ENCODE measurements around the gene CHAMP1.
"Not testable (repeated sequence)": the region's sequence is repeated elsewhere in the genome, so short reads cannot be mapped to it uniquely, and the experiment has no call there.

Gene CHAMP1

GRCh38 chr13:114338959-114339358, 24.7 kb downstream of the CHAMP1 start:
- DNase-seq (ENCODE audit: low read depth, low spot score), result no peak
- ChIA-PET POLR2A (no interaction called here), CTCF (interaction anchor here (1.0 to 8.0 kb wide), 5 partner anchors 9 to 91 kb away, joined by 3 to 51 read pairs (median 4); no protein-coding TSS in a partner anchor)
- TF ChIP-seq CTCF (IDR thresholded peaks at IDR 0.05; ENCODE audit: insufficient read depth, low read length, missing control alignments), result no peak
- H3K4me3 ChIP-seq (ENCODE audit: low read depth, low read length), result no peak overlapping the region

- H3K4me3 ChIP-seq (ENCODE audit: low read depth, low read length), result no peak overlapping the region
- DNase-seq (ENCODE audit: low read depth, low spot score), result no peak
- ChIA-PET POLR2A (no interaction called here), CTCF (interaction anchor here (0.7 to 8.0 kb wide), 11 partner anchors 8 to 109 kb away, joined by 3 to 51 read pairs (median 4); partner anchors contain the start of gene UPF3A)
- peak; percentile 64 for TF ChIP-seq CTCF (IDR thresholded peaks at IDR 0.05; ENCODE audit: insufficient read depth, low read length, missing control alignments)
These were observed 25.7 kb downstream of the CHAMP1 start for GRCh38 chr13:114339857-114340534.

GRCh38 chr13:114341003-114341777, 26.9 kb downstream of the CHAMP1 start:
- ChIA-PET CTCF (interaction anchor here (1.3 to 8.0 kb wide), 7 partner anchors 9 to 110 kb away, joined by 3 to 51 read pairs (median 5); no protein-coding TSS in a partner anchor), POLR2A (interaction anchor here (0.6 kb wide), 1 partner anchor 76 kb away, joined by 3 read pairs; no protein-coding TSS in a partner anchor)
- DNase-seq (ENCODE audit: low read depth, low spot score), result no peak
- H3K4me3 ChIP-seq (ENCODE audit: low read depth, low read length), result no peak overlapping the region
- TF ChIP-seq CTCF (IDR thresholded peaks at IDR 0.05; ENCODE audit: insufficient read depth, low read length, missing control alignments), result no peak

- H3K4me3 ChIP-seq (ENCODE audit: low read depth, low read length); POLR2A ChIA-PET; DNase-seq (ENCODE audit: low read depth, low spot score); CTCF ChIA-PET: not testable (repeated sequence)
These were observed 33.0 kb downstream of the CHAMP1 start for GRCh38 chr13:114347256-114347655.

- DNase-seq (ENCODE audit: low read depth, low spot score); CTCF ChIA-PET; POLR2A ChIA-PET; H3K4me3 ChIP-seq (ENCODE audit: low read depth, low read length): not testable (repeated sequence)
These were observed 38.5 kb downstream of the CHAMP1 start for GRCh38 chr13:114352763-114353162.

GRCh38 chr13:114353382-114353781, 39.1 kb downstream of the CHAMP1 start:
- POLR2A ChIA-PET; DNase-seq (ENCODE audit: low read depth, low spot score); H3K4me3 ChIP-seq (ENCODE audit: low read depth, low read length); CTCF ChIA-PET: not testable (repeated sequence)

Measured in AG04449 (cell line).